ENCODE results near the gene GFPT2. TPM values are rescaled to one million over a fixed set of nuclear protein-coding genes. Genes with fewer than 3 reads are reported as not detected.

Gene GFPT2
- total and polyA plus RNA-seq, 10 of the 15 experiments (the other 5 are each of a cell fraction or from before 2014, with no cell fraction given) = 0.05 to 0.33 (median 0.11) TPM; not detected in 4

GRCh38 chr5:180296771-180297170 lies 56.4 kb downstream of the GFPT2 start:
- H3K4me3 ChIP-seq = no peak overlapping the region
- WGBS (ENCODE audit: insufficient coverage, insufficient replicate concordance, low lambda C conversion rate, missing lambda C conversion rate) = 20% methylated on average over 5 of the region's 7 CpGs
- intact Hi-C loops (cut with micrococcal nuclease; ENCODE audit: unreplicated experiment) = no loop called here
- no peaks in the 10 kb centered on the region; a peak in 1 of 4 replicates for H3K36me3 ChIP-seq (ENCODE audit: control insufficient read depth in 2 of 2, insufficient read depth in 2 of 2, low read length in 1 of 2)
- TF ChIP-seq GABPA (IDR thresholded peaks at IDR 0.05; ENCODE audit: low read depth) (0 out of 2 replicates have a peak, but pooled peaks have one; percentile 24), E2F4 (IDR thresholded peaks at IDR 0.05; ENCODE audit: low read depth, low read length) (no peak), ETV6 (conservative IDR thresholded peaks at IDR 0.05 in 1 of 2, IDR thresholded peaks at IDR 0.05 in 1 of 2; ENCODE audit: borderline replicate concordance in 1 of 2, low read depth in 1 of 2) (peak in 1 of 2 experiments; percentile 91; a peak in 2 of 4 replicates)
- H2AFZ ChIP-seq (ENCODE audit: control insufficient read depth, low read depth, low read length) = no peak overlapping the region
- FAIRE-seq (no peak), ATAC-seq (no peak), DNase-seq (ENCODE audit: low read depth, low spot score) (no peak)
- peaks cover 3% of the 10 kb centered on the region for H3K4me1 ChIP-seq (ENCODE audit: control insufficient read depth, insufficient read depth, low read length)
- peaks cover 0 to 3% of the 10 kb centered on the region in 2 experiments; a peak in 1 of 4 replicates for H3K27me3 ChIP-seq (replicated peaks in 1 of 2; ENCODE audit: control insufficient read depth in 2 of 2, insufficient read depth in 2 of 2, low read length in 1 of 2)
- in situ Hi-C loops (cut with MboI) = no loop called here
- RAD21 ChIA-PET (ENCODE audit: unreplicated experiment) = interaction anchor here (0.6 to 1.3 kb wide), 3 partner anchors 32 to 177 kb away, joined by 3 read pairs; no protein-coding TSS in a partner anchor
- no peak overlapping the region for H3K4me2 ChIP-seq (ENCODE audit: control insufficient read depth, insufficient read depth)
- BruUV-seq (replicated peaks) = no TSS peak
- no peaks in the 10 kb centered on the region; the same call in none of the 2 replicates for H3K79me2 ChIP-seq (ENCODE audit: control insufficient read depth, insufficient read depth, low read length)
- no peaks in the 10 kb centered on the region for H4K20me1 ChIP-seq (ENCODE audit: control insufficient read depth, insufficient read depth)
- H3K9me3 ChIP-seq (replicated peaks; ENCODE audit: control insufficient read depth, insufficient read depth, low read length) = no peaks in the 10 kb centered on the region
- POLR2A ChIA-PET = interaction anchor here (0.7 kb wide), 1 partner anchor 21 kb away, joined by 3 read pairs; no protein-coding TSS in a partner anchor
- no peak overlapping the region for H3K27ac ChIP-seq (ENCODE audit: control insufficient read depth, insufficient read depth)
- H3K9ac ChIP-seq (ENCODE audit: control insufficient read depth, insufficient read depth, low read length) = no peak overlapping the region
- SMC1A ChIA-PET (ENCODE audit: uncharacterized antibody, unreplicated experiment) = interaction anchor here (1.3 kb wide), 1 partner anchor 19 kb away, joined by 7 read pairs; no protein-coding TSS in a partner anchor
- CTCF ChIA-PET = interaction anchor here (1.0 to 8.8 kb wide), 2 partner anchors 20 to 1410 kb away, joined by 4 to 139 read pairs; no protein-coding TSS in a partner anchor

All from GM12878 (cell line).